DMS153 treated with DMSO at 0.1 percent for 48 hours (cell line): ENCODE measurements around the gene FAM151A.
A peak's percentile ranks its signal among the peaks of the same experiment; 100 is the strongest.

Source experiments
- DNase-seq: peaks from one replicate; lab custom pipeline; 2025; ENCODE audit not compliant: unreplicated experiment; lab: John Stamatoyannopoulos, UW

The FAM151A gene

DNA sequence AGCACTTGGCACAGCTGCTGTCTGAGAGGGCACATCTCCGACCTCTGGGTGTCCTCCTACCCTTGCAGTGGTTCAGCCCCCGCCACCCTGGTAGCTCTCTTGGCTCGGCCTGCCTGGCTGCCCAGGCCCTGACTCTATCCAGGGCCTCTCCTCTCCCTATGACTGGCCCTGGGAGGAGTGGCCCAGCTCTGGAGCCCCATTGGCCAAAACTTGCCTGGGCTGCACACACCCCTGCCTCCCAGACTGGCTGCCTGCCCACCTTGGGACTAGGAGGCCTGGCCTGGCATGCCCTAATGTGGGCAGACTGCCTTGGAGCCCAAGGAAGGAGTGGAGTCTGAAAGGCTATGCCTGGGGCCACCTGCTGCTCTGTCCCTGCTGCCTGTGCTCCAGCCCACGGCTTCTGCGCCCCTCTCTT, 41.7 kb downstream of the FAM151A start:
- peak; percentile 28 for DNase-seq

DNA sequence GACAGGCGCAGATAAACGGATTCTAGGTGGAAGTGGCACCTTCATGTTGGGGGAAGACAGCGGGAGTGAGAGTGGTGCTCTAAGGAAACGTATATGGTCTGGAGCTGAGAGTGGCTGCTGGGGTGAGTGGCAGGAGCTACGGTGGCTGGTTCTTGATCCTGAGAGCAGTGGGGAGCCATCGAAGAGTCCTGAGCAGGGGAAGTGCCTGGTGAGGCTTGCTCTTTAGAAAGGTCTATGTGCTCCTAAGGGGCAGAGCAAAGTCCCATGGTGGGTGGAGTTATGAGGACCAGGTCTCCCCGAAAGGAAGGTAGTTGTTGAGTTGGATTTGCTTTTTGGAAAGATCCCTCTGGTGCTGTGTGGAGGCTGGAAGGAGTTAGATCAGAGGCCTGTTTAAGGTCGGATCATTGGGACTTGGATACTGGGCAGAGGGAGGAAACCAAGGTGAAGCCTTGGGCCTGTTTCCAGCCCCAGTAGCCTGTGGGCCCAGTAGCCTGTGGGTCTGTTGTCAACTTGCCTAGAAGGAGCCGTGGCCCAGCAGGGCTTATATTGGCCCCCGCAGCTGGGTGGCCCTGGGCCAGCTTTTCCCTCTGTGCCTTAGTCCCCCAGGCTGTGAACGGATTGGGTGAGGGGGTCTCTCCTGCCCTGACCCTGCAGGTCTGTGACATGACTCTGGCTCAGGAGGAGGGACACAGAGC, 42.3 kb downstream of the FAM151A start:
- no peak for DNase-seq

DNA sequence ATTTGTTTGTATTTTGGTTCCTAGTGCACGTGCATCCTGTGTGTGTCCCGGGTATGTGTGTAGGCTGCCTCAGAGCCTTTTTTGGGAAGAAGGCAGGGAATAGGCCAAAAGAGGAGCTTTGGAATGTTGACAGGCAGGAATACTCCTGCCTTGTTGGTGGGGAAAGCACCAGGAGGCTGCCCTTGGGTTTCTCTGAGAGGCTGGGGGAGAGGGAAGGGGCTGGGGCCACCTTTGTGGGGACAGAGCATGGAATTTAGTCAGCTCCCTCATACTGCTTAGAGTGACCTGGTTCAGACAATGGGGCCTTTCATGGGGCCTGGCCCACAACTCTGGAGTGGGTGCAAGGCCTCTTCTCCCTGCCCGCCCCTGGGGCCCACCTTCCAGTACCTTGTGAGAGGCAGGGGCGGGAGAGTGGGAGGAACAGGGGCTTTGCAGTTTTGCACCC, 44.0 kb downstream of the FAM151A start:
- no peak for DNase-seq

DNA sequence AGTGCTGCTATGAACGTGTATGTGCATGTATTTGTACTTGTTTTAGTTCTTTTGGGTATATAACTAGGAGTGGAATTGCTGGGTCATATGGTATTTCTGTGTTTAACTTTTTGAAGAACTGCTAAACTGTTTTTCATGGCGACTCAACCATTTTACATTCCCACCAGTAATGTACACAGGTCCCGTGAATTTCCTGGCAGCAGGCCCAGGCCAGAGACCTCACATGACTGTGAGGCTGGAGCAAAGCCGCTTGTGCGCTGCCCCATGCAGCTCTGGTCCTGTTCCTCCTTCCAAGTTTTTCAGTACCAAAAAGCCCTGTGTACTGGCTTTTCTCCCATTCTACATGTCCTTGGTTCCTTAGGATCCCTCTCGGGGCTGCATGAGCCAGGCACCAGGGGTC, 45.7 kb downstream of the FAM151A start:
- DNase-seq, result peak; percentile 27

GRCh38 chr1:54575605-54576290, 47.6 kb downstream of the FAM151A start:
- no peak for DNase-seq

DNA sequence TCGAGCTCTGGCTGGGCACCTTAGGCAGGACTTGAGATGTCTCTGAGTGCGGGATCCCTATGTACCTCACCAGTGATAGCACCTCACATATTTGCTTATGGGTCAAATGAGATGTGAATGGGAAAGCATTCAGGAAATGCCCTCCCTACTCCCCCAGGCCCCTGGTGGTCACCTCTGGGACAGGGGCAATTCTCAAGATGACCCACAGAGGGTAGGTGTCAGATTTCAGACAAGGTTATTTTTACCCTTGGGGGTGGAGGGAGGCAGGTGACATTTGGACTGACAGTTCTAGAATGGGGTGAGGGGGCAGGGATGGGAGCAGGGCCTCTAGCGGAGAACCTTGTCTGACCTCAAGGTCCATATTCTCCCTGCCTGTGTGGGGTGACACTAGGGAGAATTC, 48.2 kb downstream of the FAM151A start:
- no peak for DNase-seq

DNA sequence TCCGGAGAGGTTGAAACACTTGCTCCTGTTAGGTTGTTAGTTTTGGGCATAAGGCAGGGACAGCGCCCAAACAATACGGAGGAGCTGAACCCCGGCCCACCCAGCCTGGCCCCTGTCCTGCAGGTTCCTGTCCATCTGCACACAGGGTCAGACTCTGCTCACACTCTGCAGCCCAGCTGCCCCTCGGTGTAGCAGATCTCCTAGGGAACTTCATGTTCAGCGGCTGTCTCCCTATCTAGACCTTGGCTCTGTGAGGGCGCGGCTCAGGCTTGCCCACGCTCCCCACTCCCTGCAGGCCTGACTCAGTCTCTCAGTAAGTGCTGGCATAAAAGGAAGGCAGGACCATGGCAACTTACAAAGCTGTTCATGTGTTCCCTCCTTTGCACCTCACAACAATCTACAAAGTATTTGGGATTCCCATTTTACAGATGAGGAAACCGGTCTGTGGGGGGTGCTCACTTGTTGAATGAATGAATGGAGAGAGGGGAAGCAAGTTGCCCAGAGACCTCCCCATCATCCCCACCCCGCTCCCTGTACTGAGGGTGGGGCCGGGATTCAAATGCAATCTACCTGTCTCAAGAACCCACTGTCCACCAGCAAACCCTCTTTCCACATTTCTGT, 49.1 kb downstream of the FAM151A start:
- DNase-seq, result no peak

DNA sequence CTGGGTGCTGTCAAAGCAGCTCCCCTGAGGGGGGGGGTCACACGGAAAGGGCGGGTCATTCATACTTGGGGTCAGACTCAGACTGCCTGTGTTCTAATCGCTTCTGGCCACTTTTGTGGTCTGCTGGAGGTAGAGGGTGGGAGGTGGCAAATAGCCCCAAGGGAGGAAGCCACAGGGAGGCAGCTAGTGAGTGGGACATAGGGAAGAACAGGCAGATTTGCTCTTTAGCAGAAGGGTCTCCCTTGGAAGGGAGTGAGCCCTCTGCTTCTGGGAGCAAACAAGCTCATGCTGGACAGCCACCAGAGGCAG, 50.8 kb downstream of the FAM151A start:
- DNase-seq, result no peak

DNA sequence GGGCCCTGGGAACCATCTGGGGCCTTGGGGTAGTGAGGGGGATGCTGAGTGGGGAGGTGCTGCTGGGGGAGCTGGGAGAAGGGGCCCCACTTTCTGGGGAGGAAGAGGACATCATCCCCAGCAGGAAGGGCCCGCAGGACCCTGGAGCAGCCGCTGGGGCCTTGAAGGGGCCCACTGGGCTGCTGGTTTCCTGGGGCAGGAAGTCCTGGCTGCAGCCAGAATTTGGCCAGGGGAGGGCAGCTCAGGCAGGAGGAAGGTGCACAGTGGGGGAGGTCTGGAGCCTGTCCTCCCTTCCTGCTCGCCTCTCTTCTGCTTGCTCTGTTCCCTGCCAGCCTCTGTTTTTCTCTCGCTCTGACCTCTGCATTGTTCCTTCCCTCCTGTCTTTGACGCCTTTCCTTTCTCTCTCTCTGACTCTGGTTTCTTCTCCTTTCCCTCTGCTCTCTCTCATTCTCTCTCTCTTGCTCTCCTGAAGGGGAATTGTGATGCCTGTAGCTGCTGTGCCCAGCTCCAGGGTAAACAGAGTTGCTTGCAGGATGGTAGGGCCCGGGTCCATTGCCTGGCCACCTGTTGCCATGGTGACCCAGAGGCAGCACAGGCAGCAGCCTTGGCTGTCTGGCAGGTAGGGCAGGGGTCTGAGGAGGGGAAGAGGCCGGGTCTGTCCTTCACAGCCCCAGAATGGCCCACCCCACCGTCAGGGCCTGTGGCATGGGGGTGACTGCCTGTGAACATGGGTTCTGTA, 51.4 kb downstream of the FAM151A start:
- DNase-seq, result no peak

GRCh38 chr1:54571326-54571725, 52.0 kb downstream of the FAM151A start:
- no peak for DNase-seq

GRCh38 chr1:54570161-54570560, 53.2 kb downstream of the FAM151A start:
- no peak for DNase-seq

- DNase-seq, result no peak
These were observed 54.0 kb downstream of the FAM151A start for GRCh38 chr1:54569339-54569738.

DNA sequence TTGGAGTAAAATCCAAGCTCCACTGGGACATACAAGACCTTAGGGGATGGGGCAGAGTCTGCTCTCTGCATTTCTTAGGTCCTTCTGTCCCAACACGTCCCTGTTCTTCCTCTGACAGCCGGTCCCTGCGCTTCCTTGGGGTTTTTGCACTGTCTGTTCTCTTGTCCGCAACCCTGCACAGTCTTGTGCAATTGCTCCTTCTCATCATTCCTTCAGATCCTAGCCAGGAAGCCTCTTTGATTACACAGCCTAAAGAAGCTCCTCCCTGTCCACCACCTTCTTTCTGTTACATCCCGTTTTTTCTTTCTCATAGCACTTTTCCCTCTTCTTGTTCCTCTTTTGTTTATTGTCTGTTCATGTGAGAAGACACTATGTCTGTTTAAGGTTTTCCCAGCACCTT, 55.4 kb downstream of the FAM151A start:
- DNase-seq, result no peak

DNA sequence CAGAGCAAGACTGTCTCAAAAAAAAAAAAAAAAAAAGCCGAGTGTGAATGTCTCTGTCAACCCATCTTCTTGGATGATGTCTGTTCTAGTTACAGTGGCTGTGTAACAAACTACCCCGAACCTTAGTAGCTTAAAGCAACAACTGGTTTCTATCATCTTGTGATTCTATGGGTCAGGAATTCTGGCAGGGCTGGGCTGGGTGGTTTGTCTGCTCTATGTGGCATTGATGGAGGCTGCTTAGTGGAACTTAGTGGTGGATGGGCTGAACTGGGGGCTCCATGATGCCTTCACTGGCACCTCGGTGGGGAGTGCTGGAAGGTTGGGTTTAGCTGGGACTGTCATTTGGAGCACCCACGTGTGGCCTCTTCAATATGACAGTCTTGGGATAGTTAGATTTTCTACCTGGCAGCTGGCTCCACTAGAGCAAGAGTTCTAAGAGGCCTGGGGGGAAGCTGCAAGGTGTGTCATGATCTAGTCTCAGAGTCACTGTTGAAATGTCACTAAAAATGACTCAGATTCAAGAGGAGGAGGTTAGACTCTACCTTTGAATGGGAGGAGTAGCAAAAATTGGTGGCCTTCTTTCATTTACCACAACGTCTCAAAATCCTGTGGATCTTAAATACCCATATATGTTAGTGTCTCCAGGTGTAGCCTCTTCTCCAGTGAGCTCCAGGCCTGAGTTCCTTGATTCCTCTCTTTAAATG, 56.7 kb downstream of the FAM151A start:
- no peak for DNase-seq

- DNase-seq, result no peak
These were observed 58.2 kb downstream of the FAM151A start for GRCh38 chr1:54565113-54565501.

- peak; percentile 94 for DNase-seq
These were observed 58.8 kb downstream of the FAM151A start for GRCh38 chr1:54564312-54565112.

DNA sequence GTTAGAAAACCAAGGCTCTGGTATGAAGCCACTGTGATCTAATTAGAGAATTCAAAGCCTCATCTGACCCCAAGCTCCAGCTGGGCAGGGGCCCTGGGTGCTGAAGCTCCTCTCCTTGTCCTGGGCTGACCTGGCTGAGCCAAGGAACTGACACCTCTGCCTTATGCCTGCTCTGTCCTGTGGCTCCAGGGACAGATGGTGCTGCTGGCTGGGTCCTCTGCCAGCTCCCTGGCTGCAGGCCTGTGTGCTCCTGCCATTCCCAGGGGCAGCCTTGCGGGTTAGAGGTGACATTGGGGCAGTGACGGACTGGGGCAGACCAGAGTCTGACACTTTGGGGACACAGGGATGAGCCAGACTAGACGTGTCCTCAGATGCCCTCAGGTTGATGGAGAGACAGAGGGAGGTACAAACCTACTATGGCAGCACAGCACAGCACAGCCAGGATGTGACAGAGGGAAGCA, 63.5 kb downstream of the FAM151A start:
- DNase-seq, result no peak
